HG03571 (cell line): ENCODE measurements around the gene SPATA7.

ENCODE experiments used
- ATAC-seq: cut with Tn5 transposase; IDR thresholded peaks from one replicate; pipeline ENCODE4 v1.9.1; 2021; ENCODE audit not compliant: unreplicated experiment

SPATA7 gene

GRCh38 chr14:88479574-88479987 lies 94.1 kb downstream of the SPATA7 start:
- no peak for ATAC-seq

DNA sequence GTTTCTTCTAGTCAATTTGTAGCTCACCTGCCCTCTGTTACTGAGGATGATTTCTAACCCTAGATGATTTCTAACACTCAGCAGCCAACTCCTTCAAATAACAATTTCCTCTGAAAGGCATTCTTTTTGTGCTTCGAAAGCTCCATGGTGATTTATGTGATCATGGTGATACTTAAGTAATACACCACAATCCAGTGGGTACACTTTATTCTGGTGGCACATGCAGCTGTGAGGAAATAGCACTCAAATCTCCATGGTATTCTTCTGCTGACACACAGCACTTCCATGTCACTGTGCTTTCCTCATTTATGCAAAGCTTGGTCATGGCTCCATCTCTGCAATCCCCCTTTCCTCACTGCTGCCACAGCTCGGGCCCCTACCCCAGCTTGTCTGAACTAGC lies 95.6 kb downstream of the SPATA7 start:
- ATAC-seq, result no peak

- ATAC-seq, result no peak
Measured at GRCh38 chr14:88481794-88482193, 96.3 kb downstream of the SPATA7 start.

GRCh38 chr14:88482524-88482923 lies 97.1 kb downstream of the SPATA7 start:
- no peak for ATAC-seq
